Measurements from ENCODE around the gene DAGLB. TPM values are rescaled to one million over a fixed set of nuclear protein-coding genes. Genes with fewer than 3 reads are reported as not detected.
A peak's percentile ranks its signal among the peaks of the same experiment; 100 is the strongest.

The DAGLB gene
- total RNA-seq, 2 donors from 2014 or later = 22.7 to 24.5 TPM

GRCh38 chr7:6438427-6438826, 9.3 kb downstream of the DAGLB start:
- H3K9ac ChIP-seq (ENCODE audit: extremely low read depth, low read length, poor library complexity, severe bottlenecking) = no peak overlapping the region

GRCh38 chr7:6437251-6437650, 10.5 kb downstream of the DAGLB start:
- Mint-ChIP-seq H3K4me3 (no peak overlapping the region), H3K27ac (no peak overlapping the region), H3K9me3 (no peaks in the 10 kb centered on the region), H3K36me3 (ENCODE audit: low read depth) (peaks cover 38% of the 10 kb centered on the region), H3K27me3 (ENCODE audit: insufficient read depth) (no peaks in the 10 kb centered on the region), H3K4me1 (no peaks in the 10 kb centered on the region)
- H3K4me1 ChIP-seq (ENCODE audit: control insufficient read depth, insufficient read depth, low read length) = no peaks in the 10 kb centered on the region
- WGBS, 2 experiments (ENCODE audit: insufficient coverage in 1 of 2, insufficient read length in 1 of 2) = 93 to 94% methylated on average over 4 to 6 of the region's 6 CpGs
- no peak for TF ChIP-seq CTCF (conservative IDR thresholded peaks at IDR 0.05)
- peaks cover 42% of the 10 kb centered on the region for H3K36me3 ChIP-seq (ENCODE audit: control insufficient read depth, insufficient read depth, low read length)
- no peaks in the 10 kb centered on the region for H3K9me3 ChIP-seq (ENCODE audit: control insufficient read depth, low read length)
- DNase-seq = no peak
- H3K27ac ChIP-seq (ENCODE audit: low read depth, low read length) = no peak overlapping the region
- no peak overlapping the region for H3K4me3 ChIP-seq (ENCODE audit: low read length)
- no peaks in the 10 kb centered on the region for H3K27me3 ChIP-seq (ENCODE audit: control insufficient read depth, insufficient read depth, low read length, poor library complexity, severe bottlenecking)
- H3K9ac ChIP-seq (ENCODE audit: extremely low read depth, low read length, poor library complexity, severe bottlenecking) = no peak overlapping the region

More at GRCh38 chr7:6438427-6438826, 9.3 kb downstream of the DAGLB start:
- Histone ChIP-seq H3K4me3 (ENCODE audit: low read length) (no peak overlapping the region), H3K9me3 (ENCODE audit: control insufficient read depth, low read length) (no peaks in the 10 kb centered on the region), H3K27me3 (ENCODE audit: control insufficient read depth, insufficient read depth, low read length, poor library complexity, severe bottlenecking) (no peaks in the 10 kb centered on the region), H3K36me3 (ENCODE audit: control insufficient read depth, insufficient read depth, low read length) (peaks cover 43% of the 10 kb centered on the region), H3K4me1 (ENCODE audit: control insufficient read depth, insufficient read depth, low read length) (no peaks in the 10 kb centered on the region), H3K27ac (ENCODE audit: low read depth, low read length) (no peak overlapping the region)
- no peaks in the 10 kb centered on the region for H3K4me1 Mint-ChIP-seq
- WGBS, 2 experiments (ENCODE audit: insufficient coverage in 1 of 2, insufficient read length in 1 of 2) = 93 to 100% methylated on average over 2 of the region's 2 CpGs
- DNase-seq = no peak
- no peak overlapping the region for H3K27ac Mint-ChIP-seq
- peaks cover 41% of the 10 kb centered on the region for H3K36me3 Mint-ChIP-seq (ENCODE audit: low read depth)
- no peaks in the 10 kb centered on the region for H3K9me3 Mint-ChIP-seq
- no peak for TF ChIP-seq CTCF (conservative IDR thresholded peaks at IDR 0.05)
- H3K27me3 Mint-ChIP-seq (ENCODE audit: insufficient read depth) = no peaks in the 10 kb centered on the region
- H3K4me3 Mint-ChIP-seq = no peak overlapping the region

DNA sequence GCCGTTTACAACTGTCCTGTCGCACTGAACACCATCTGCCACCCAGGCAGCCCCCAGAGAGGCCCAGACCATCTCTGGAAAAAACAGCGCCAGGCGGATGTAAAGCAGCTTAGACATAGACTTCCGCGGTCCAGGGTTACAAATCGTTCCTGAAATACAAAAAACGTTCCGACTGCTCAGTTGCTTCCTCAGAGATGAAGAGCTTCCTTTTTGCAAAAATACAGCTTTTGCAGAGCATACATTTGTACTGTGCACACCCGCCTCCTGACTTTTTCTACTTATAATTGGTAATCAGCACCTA, 11.4 kb downstream of the DAGLB start:
- peaks cover 29% of the 10 kb centered on the region for H3K36me3 Mint-ChIP-seq (ENCODE audit: low read depth)
- no peak for TF ChIP-seq CTCF (conservative IDR thresholded peaks at IDR 0.05)
- 91 to 93% methylated on average over 9 to 10 of the region's 10 CpGs for WGBS, 2 experiments (ENCODE audit: insufficient coverage in 1 of 2, insufficient read length in 1 of 2)

More for the DNA sequence above, 11.4 kb downstream of the DAGLB start:
- Histone ChIP-seq H3K27me3 (ENCODE audit: control insufficient read depth, insufficient read depth, low read length, poor library complexity, severe bottlenecking) (no peaks in the 10 kb centered on the region), H3K4me3 (ENCODE audit: low read length) (no peak overlapping the region), H3K27ac (ENCODE audit: low read depth, low read length) (peak overlapping the region; percentile 57), H3K4me1 (ENCODE audit: control insufficient read depth, insufficient read depth, low read length) (no peaks in the 10 kb centered on the region), H3K9ac (ENCODE audit: extremely low read depth, low read length, poor library complexity, severe bottlenecking) (no peak overlapping the region), H3K36me3 (ENCODE audit: control insufficient read depth, insufficient read depth, low read length) (peaks cover 41% of the 10 kb centered on the region), H3K9me3 (ENCODE audit: control insufficient read depth, low read length) (no peaks in the 10 kb centered on the region)
- Mint-ChIP-seq H3K4me3 (no peak overlapping the region), H3K27me3 (ENCODE audit: insufficient read depth) (no peaks in the 10 kb centered on the region), H3K9me3 (no peaks in the 10 kb centered on the region), H3K27ac (no peak overlapping the region), H3K4me1 (no peaks in the 10 kb centered on the region)
- no peak for DNase-seq
